Amniotic stem cell (primary cell): ENCODE data around the gene JUN.

Source experiments
- DNase-seq: peaks from one replicate; lab custom pipeline; 2025; lab: John Stamatoyannopoulos, UW

JUN gene

GRCh38 chr1:58783993-58784757 is at the start of gene JUN:
JUN (minus strand) TSS chr1:58784047; CDS start chr1:58783070, 977 bp downstream.
- peak; percentile 100 for DNase-seq

- no peak for DNase-seq
Observed at GRCh38 chr1:58833166-58833565, 49.3 kb upstream of the JUN start.

DNA sequence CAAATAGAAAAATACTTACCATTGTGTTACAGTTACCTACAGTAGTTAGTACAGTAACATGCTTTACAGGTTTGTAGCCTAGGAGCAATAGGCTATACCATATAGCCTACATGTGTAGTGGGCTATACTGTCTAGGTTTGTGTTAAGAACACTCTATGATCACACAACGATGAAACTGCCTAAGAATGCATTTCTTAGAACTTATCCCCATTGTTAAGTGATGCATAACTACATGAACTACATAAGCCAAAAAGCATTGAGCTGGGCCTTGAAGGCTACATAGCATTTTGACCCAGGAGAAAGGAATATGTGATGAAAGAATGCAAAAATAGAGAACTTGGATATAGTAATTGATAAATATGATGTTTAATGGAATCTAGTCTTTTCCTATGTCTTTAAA is 46.4 kb upstream of the JUN start:
- DNase-seq, result no peak

DNA sequence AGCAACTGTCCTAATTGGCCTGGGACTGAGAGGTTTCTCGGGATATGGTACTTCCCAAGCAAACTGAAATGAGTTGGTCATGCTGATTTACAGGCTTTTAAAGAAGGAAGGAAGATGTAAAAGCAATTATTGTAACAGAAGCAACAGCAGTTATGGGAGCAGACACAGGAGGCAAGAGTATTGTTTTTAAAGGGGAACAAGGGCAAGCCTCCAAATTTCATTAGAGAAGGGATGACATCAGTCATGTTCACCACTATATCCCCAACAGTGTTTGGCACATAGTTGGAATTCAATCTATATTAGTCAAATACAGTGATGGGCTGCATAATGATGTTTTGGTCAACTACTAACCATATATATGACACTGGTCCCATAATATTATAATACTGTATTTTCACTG is 46.0 kb upstream of the JUN start:
- no peak for DNase-seq

GRCh38 chr1:58827298-58827697 is 43.5 kb upstream of the JUN start:
- no peak for DNase-seq

DNA sequence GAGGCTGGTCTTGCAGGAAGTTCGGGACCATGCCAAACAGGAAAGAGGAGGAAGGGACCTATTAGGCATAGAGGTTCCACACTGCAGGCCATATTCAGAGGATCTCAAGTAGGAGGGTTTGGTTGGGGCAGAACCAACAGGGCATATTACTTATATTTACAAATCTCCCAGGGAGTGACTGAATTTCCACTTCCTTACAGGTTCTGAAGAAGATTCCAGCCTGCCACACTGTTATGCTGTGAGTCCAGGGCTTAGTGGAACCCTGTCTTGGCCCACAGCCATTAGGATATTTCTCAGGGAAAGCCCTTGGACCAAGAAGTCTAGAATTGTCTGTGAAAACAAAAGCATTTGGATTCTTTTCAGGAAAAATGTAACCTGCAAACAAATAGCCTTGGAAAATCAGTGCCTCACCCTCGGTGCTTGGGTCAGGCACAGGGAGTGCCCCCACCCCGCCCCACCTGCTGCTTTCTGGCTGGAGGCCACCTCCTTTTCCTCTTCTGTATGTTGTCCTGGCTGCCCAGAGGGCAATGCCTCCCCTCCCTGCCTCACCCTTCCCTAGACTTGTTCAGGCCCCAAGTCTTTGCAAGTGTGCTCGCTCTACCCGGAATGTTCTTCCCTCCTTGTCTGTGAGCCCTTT is 41.0 kb upstream of the JUN start:
- no peak for DNase-seq

GRCh38 chr1:58823481-58824010 is 39.7 kb upstream of the JUN start:
- peak; percentile 46 for DNase-seq

DNA sequence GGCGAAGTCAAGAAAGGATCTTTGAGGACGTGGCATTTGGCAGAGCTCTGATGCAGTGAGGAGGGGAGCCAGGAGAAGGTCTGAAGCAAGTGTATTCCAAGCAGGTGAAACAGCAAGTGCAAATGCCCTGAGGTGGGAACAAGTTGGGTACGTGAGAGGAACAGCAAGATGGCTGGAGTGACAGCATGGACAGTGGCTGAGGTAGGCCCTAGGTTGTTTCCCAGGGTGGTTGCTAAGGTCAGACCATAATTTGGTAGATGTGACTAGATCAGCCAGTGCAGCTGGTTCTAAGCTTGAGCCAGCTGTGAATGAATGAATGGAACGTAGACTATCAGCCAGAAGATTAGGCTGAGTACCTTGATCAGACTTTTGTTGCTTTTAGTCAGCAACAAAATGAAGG is 37.5 kb upstream of the JUN start:
- DNase-seq, result no peak

- no peak for DNase-seq
Observed at GRCh38 chr1:58818976-58819375, 35.1 kb upstream of the JUN start.

GRCh38 chr1:58818075-58818474 is 34.2 kb upstream of the JUN start:
- peak; percentile 75 for DNase-seq

DNA sequence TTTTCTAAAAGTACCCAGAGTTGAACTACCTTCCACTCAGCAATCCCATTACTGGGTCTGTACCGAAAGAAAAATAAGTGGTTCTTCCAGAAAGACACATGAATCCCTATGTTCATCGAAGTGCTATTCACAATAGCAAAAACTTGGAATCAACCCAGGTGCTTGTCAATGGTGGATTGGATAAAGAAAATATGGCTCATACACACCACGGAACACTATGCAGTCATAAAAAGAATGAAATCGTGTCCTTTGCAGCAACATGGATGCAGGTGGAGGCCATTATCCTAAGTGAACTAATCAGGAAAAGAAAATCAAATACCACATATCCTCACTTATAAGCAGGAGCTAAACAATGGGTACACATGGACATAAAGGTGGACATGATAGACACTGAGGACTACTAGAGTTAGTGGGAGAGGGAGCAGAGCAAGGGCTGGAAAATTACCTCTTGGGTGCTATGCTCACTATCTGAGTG is 32.9 kb upstream of the JUN start:
- no peak for DNase-seq

GRCh38 chr1:58816072-58816746 is 32.4 kb upstream of the JUN start:
- peak; percentile 83 for DNase-seq

DNA sequence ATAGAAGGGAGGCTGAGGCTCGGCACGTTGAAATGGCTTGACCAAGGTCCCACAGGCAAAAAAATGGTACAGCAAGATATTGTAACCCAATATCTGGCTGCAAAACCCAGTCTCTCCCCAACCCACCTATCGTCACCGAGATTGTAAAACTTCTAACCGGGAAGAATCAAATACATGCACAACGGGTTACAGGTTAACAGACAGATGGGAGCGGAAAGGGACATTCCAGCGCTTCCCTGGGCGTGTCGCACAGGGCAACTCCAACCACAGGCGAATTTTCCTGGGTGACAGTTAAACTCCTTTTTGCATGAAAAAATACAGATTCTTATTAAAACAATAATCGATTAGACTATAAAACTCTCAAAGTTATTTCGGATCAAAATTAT is 31.8 kb upstream of the JUN start:
- no peak for DNase-seq

DNA sequence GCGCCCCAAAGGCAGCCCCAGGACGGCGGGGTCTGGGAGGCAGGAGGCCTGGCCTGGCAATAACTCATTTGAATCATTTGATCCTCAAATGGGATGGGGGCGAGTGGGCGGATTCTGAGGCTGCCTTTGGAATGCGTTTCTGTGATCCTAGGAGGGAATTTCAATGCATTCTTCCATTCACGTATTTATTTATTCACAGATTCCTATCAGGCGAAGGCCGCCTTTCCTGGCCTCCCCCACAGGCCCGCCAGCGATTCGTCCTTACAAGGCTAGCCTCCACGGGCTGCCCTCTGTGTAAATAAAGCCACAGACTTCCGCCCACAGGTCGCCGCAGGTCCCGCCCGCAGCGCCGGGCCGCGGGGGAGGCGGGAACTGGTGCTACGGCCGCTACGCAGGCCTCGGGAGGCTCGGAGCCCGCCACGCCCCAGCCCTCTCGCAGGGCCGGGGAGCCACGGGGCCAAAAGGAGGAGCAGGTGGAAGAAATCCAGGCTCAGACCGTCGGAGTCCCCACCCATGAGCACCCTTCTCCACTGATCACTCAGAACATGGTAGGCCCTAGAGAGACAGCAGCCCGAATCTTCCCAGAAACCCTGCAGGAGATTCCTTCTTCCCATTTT is 31.3 kb upstream of the JUN start:
- DNase-seq, result peak; percentile 79

GRCh38 chr1:58814251-58815068 is 30.6 kb upstream of the JUN start:
- DNase-seq, result no peak

DNA sequence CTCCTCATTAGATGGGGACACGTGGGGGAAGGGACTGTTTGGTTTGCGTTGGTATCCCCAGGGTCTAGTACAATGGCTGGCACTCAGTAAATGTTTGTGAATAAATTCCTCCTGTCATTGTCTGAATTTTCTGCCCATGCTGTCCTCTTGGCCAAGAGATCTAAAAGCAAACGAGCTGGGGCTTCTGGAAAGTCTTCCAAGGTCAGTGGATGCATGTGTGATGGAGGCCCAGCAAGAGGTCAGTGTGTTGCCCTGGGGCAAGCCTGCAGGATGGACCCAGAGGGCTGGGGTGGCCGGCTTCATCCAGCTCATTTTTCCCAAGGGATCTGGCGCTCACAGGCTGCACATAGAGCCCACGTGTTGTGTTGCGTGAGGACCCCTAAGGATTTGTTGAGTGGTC is 30.0 kb upstream of the JUN start:
- no peak for DNase-seq

DNA sequence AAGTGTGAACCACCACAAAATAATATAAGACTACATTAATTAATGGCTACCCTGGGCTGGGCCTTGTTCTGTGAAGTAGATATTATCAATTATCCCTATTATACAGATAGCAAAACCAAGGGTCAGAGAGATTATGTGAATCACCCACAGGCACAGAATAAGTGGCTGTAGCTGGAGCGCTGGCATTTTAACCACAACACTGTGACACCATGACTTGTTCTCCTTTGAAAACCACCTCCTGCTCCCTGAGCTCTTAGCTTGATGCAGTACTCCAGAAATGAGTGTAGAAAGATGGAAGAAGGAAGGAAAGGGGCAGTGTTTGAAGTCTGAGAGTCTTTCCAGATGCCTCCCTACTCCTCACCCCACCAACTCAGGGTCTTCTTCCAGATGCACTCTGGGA is 29.5 kb upstream of the JUN start:
- no peak for DNase-seq

- no peak for DNase-seq
Observed at GRCh38 chr1:58812926-58813325, 29.1 kb upstream of the JUN start.

GRCh38 chr1:58812468-58812867 is 28.6 kb upstream of the JUN start:
- DNase-seq, result no peak

DNA sequence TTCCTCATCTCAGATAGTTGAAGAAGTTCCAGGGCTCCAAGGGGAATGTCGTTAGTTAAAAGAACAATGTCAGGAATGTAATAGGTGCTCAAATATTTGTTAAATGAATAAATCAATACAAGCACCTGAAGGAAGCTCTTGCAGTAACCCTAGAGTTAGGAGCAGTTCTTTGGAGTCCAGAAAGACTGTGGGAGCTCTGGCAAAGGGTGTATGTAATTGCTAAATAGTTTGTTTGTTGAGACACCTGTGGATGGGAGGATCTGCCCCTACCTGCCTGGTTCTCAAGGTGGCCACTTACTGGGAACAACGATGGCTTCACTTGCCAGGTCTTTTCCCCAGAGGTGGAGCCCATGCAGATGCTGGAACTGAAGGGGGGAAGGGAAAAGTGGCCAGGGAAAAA is 27.5 kb upstream of the JUN start:
- DNase-seq, result no peak

GRCh38 chr1:58809325-58810010 is 25.6 kb upstream of the JUN start:
- DNase-seq, result peak; percentile 73
